ENCODE data around the gene ZNF736. TPM values are rescaled to one million over a fixed set of nuclear protein-coding genes. Genes with fewer than 3 reads are reported as not detected.
A peak's percentile ranks its signal among the peaks of the same experiment; 100 is the strongest.

The ZNF736 gene
- total RNA-seq, 1 donor from 2014 or later = 9.6 TPM

GRCh38 chr7:64300641-64301405, 12.9 kb upstream of the ZNF736 start:
- no peak for DNase-seq
- peaks cover 4% of the 10 kb centered on the region for H3K27me3 Mint-ChIP-seq (ENCODE audit: unreplicated experiment)
- H3K36me3 Mint-ChIP-seq (ENCODE audit: unreplicated experiment) = peaks cover 7% of the 10 kb centered on the region
- no peak for TF ChIP-seq CTCF (IDR thresholded peaks at IDR 0.05; ENCODE audit: partially characterized antibody, unreplicated experiment)
- H3K4me3 Mint-ChIP-seq (ENCODE audit: unreplicated experiment) = no peak overlapping the region
- H3K9me3 Mint-ChIP-seq (ENCODE audit: unreplicated experiment) = peaks cover 32% of the 10 kb centered on the region
- H3K27ac Mint-ChIP-seq (ENCODE audit: unreplicated experiment) = no peak overlapping the region
- no peaks in the 10 kb centered on the region for H3K4me1 Mint-ChIP-seq (ENCODE audit: low read depth, unreplicated experiment)

DNA sequence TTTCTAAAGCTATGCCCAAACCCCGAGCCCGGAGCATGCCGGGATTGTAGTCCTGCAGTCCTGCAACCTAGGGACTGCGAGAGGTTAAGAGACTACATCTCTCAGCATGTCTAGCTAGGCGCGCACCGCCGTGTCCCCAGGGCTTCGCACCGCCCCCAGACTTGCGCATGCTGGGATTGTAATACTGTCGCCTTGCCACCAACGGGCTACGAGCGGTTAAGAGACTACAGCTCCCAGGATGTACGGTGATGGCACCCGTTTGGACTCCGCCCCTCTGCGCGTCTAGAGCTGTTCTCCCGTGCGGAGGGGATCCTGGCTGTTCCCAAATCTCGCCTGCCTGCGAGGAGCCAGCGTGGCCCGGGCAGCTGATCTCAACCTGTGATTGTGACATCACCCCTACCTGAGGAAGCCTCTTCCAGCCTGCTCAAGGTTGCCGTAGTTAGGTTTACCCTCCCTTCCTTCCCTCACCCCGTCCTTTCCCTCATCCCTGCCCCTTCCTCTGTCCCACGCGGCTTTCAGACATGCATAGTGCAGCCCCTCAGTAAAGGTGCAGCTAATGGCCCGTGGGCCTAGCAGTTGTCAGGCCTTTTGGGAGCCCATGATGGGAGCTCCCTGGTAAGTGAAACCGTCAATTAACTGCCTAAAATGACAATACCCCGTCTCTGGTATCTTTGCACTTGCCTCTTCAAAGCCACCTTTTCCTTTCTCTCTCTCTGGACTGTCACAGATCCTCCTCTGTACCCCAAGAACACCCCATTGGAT, 6.3 kb upstream of the ZNF736 start:
- no peaks in the 10 kb centered on the region for H3K4me1 Mint-ChIP-seq (ENCODE audit: low read depth, unreplicated experiment)
- TF ChIP-seq CTCF (IDR thresholded peaks at IDR 0.05; ENCODE audit: partially characterized antibody, unreplicated experiment) = no peak
- peak overlapping the region; percentile 59 for H3K4me3 Mint-ChIP-seq (ENCODE audit: unreplicated experiment)
- peaks cover 20% of the 10 kb centered on the region for H3K9me3 Mint-ChIP-seq (ENCODE audit: unreplicated experiment)
- H3K36me3 Mint-ChIP-seq (ENCODE audit: unreplicated experiment) = peaks cover 5% of the 10 kb centered on the region
- H3K27ac Mint-ChIP-seq (ENCODE audit: unreplicated experiment) = peak overlapping the region; percentile 39
- H3K27me3 Mint-ChIP-seq (ENCODE audit: unreplicated experiment) = peaks cover 4% of the 10 kb centered on the region
- DNase-seq = peak; percentile 62

- Mint-ChIP-seq H3K9me3 (ENCODE audit: unreplicated experiment) (peaks cover 24% of the 10 kb centered on the region), H3K27me3 (ENCODE audit: unreplicated experiment) (peaks cover 4% of the 10 kb centered on the region), H3K27ac (ENCODE audit: unreplicated experiment) (peak overlapping the region; percentile 39), H3K4me3 (ENCODE audit: unreplicated experiment) (peak overlapping the region; percentile 59), H3K4me1 (ENCODE audit: low read depth, unreplicated experiment) (no peaks in the 10 kb centered on the region), H3K36me3 (ENCODE audit: unreplicated experiment) (peaks cover 5% of the 10 kb centered on the region)
- no peak for TF ChIP-seq CTCF (IDR thresholded peaks at IDR 0.05; ENCODE audit: partially characterized antibody, unreplicated experiment)
- DNase-seq = no peak
These were observed 5.8 kb upstream of the ZNF736 start for GRCh38 chr7:64308016-64308270.

DNA sequence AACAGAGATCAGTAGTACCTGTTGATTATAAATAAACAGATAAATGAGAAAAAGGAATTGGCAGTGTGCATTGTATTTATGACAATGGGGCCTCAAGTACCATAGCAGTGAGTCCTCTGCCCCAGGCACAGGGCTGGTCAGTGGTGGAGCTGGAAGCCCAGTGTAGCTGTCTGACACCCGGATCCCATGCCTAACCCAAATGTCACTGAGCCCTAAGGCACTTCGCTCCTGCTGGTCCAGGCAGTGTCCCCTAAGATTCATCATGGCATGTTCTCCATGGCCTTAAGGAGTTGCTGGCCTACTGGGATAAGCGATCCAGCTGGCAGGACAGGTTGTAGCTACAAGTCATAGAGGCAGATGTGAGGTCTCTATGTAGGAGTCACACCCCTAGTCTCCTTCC, 3.3 kb upstream of the ZNF736 start:
- no peak for TF ChIP-seq CTCF (IDR thresholded peaks at IDR 0.05; ENCODE audit: partially characterized antibody, unreplicated experiment)
- Mint-ChIP-seq H3K27me3 (ENCODE audit: unreplicated experiment) (peaks cover 5% of the 10 kb centered on the region), H3K4me3 (ENCODE audit: unreplicated experiment) (no peak overlapping the region), H3K9me3 (ENCODE audit: unreplicated experiment) (peaks cover 19% of the 10 kb centered on the region), H3K4me1 (ENCODE audit: low read depth, unreplicated experiment) (no peaks in the 10 kb centered on the region), H3K27ac (ENCODE audit: unreplicated experiment) (no peak overlapping the region), H3K36me3 (ENCODE audit: unreplicated experiment) (peaks cover 5% of the 10 kb centered on the region)
- no peak for DNase-seq

DNA sequence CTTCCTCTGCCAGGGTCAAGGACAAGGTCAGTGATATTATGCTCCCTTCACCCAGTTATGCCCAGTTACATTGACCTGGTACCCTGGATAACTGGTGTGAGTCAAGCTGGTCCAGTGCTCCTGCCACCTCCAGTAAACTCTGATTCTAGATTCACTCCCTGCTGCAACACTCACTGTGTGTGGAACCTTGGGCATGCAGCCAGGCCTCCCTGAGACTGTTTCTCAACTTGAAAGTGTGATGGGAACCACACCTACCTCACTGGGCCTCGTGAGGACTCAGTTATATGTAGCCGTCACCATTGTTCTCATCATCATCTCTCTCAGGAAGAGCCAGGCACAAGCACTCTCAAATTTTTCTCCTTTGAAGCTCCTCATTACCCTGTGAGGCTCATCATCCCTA, 935 bp upstream of the ZNF736 start:
- Mint-ChIP-seq H3K4me1 (ENCODE audit: low read depth, unreplicated experiment) (no peaks in the 10 kb centered on the region), H3K4me3 (ENCODE audit: unreplicated experiment) (no peak overlapping the region), H3K9me3 (ENCODE audit: unreplicated experiment) (peaks cover 20% of the 10 kb centered on the region), H3K27ac (ENCODE audit: unreplicated experiment) (peak overlapping the region; percentile 48), H3K36me3 (ENCODE audit: unreplicated experiment) (no peaks in the 10 kb centered on the region), H3K27me3 (ENCODE audit: unreplicated experiment) (peaks cover 5% of the 10 kb centered on the region)
- TF ChIP-seq CTCF (IDR thresholded peaks at IDR 0.05; ENCODE audit: partially characterized antibody, unreplicated experiment) = no peak
- DNase-seq = no peak

Measured in glutamatergic neuron (in vitro differentiated cells).